ENCODE results near the gene PCSK4.

The PCSK4 gene

DNA sequence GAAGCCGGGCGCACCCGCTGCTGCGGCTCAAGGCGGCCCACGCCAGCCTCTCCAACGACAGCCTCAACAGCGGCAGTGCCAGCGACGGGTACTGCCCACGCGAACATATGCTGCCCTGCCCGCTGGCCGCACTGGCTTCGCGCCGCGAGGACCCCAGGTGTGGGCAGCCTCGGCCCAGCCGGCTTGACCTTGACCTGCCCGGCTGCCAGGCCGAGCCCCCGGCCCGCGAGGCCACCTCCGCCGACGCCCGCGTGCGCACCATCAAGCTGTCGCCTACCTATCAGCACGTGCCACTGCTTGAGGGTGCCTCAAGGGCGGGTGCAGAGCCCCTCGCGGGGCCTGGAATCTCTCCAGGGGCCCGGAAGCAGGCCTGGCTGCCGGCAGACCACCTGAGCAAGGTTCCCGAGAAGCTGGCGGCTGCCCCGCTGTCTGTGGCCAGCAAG, 24.1 kb downstream of the PCSK4 start:
- Histone ChIP-seq H3K4me3 (ENCODE audit: low read depth, low read length) (no peak overlapping the region), H3K36me3 (ENCODE audit: control insufficient read depth in 2 of 2, insufficient read depth in 1 of 2, low read length in 2 of 2) (peaks cover 0 to 10% of the 10 kb centered on the region in 2 experiments; a peak in 1 of 3 replicates), H3K27ac (ENCODE audit: extremely low read depth, low read depth, low read length) (no peak overlapping the region), H3K4me1 (ENCODE audit: control insufficient read depth, insufficient read depth, low read length) (peaks cover 9% of the 10 kb centered on the region), H3K9me3 (ENCODE audit: control insufficient read depth, insufficient read depth, low read depth, low read length) (no peaks in the 10 kb centered on the region)
- POLR2A ChIA-PET = interaction anchor here (0.6 to 1.4 kb wide), 7 partner anchors 8 to 185 kb away, joined by 3 to 5 read pairs (median 3); partner anchors contain the start of gene REEP6
- TF ChIP-seq ZNF311 (tag by site-specific recombination; IDR thresholded peaks at IDR 0.05; ENCODE audit: borderline replicate concordance) (no peak), PRDM6 (tag by site-specific recombination; IDR thresholded peaks at IDR 0.05) (no peak), ZNF18 (tag by site-specific recombination; IDR thresholded peaks at IDR 0.05) (no peak), ZNF670 (tag by site-specific recombination; IDR thresholded peaks at IDR 0.05; ENCODE audit: low read depth) (no peak), ZNF248 (tag by site-specific recombination; IDR thresholded peaks at IDR 0.05) (no peak), ZNF585B (tag by site-specific recombination; IDR thresholded peaks at IDR 0.05) (no peak), ZNF16 (tag by site-specific recombination; IDR thresholded peaks at IDR 0.05; ENCODE audit: low read depth) (no peak)
- TF ChIP-seq, protein P1, sequence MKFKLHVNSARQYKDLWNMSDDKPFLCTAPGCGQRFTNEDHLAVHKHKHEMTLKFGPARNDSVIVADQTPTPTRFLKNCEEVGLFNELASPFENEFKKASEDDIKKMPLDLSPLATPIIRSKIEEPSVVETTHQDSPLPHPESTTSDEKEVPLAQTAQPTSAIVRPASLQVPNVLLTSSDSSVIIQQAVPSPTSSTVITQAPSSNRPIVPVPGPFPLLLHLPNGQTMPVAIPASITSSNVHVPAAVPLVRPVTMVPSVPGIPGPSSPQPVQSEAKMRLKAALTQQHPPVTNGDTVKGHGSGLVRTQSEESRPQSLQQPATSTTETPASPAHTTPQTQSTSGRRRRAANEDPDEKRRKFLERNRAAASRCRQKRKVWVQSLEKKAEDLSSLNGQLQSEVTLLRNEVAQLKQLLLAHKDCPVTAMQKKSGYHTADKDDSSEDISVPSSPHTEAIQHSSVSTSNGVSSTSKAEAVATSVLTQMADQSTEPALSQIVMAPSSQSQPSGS (tag by site-specific recombination; IDR thresholded peaks at IDR 0.05; ENCODE audit: low read depth) = no peak
- CTCF ChIA-PET = interaction anchor here (0.5 to 1.5 kb wide), 11 partner anchors 9 to 696 kb away, joined by 3 to 5 read pairs (median 3); no protein-coding TSS in a partner anchor

DNA sequence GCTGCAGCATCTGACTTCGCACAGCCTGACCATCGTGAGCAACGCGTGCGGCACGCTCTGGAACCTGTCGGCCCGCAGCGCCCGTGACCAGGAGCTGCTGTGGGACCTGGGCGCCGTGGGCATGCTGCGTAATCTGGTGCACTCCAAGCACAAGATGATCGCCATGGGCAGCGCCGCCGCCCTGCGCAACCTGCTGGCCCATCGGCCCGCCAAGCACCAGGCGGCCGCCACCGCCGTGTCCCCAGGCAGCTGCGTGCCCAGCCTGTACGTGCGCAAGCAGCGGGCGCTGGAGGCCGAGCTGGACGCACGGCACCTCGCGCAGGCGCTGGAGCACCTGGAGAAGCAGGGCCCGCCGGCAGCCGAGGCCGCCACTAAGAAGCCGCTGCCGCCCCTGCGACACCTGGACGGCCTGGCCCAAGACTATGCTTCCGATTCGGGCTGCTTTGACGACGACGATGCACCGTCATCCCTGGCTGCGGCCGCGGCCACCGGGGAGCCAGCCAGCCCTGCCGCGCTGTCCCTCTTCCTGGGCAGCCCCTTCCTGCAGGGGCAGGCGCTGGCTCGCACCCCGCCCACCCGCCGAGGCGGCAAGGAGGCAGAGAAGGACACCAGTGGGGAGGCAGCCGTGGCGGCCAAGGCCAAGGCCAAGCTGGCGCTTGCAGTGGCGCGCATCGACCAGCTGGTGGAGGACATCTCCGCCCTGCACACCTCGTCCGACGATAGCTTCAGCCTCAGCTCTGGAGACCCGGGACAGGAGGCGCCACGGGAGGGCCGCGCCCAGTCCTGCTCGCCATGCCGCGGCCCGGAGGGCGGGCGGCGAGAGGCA, 24.7 kb downstream of the PCSK4 start:
- H3K4me1 ChIP-seq (ENCODE audit: control insufficient read depth, insufficient read depth, low read length) = peaks cover 4% of the 10 kb centered on the region
- CTCF ChIA-PET = interaction anchor here (0.5 to 1.5 kb wide), 10 partner anchors 8 to 696 kb away, joined by 3 to 5 read pairs (median 3); no protein-coding TSS in a partner anchor
- H3K36me3 ChIP-seq (ENCODE audit: control insufficient read depth in 2 of 2, insufficient read depth in 1 of 2, low read length in 2 of 2) = peaks cover 0 to 16% of the 10 kb centered on the region in 2 experiments; a peak in 1 of 3 replicates
- H3K4me3 ChIP-seq (ENCODE audit: low read depth, low read length) = no peak overlapping the region
- H3K27ac ChIP-seq (ENCODE audit: extremely low read depth, low read depth, low read length) = no peak overlapping the region
- TF ChIP-seq SETDB1 (IDR thresholded peaks at IDR 0.05; ENCODE audit: insufficient read length, low read length) (no peak), ZNF510 (tag by site-specific recombination; IDR thresholded peaks at IDR 0.05; ENCODE audit: insufficient replicate concordance) (no peak), KLF16 (tag by site-specific recombination; IDR thresholded peaks at IDR 0.05) (no peak), ZNF48 (tag by site-specific recombination; IDR thresholded peaks at IDR 0.05) (no peak), ZNF626 (tag by site-specific recombination; IDR thresholded peaks at IDR 0.05) (no peak), ZNF561 (tag by site-specific recombination; IDR thresholded peaks at IDR 0.05; ENCODE audit: borderline replicate concordance) (no peak), ZFHX2 (tag by site-specific recombination; conservative IDR thresholded peaks at IDR 0.05) (no peak)
- TF ChIP-seq, protein P2, sequence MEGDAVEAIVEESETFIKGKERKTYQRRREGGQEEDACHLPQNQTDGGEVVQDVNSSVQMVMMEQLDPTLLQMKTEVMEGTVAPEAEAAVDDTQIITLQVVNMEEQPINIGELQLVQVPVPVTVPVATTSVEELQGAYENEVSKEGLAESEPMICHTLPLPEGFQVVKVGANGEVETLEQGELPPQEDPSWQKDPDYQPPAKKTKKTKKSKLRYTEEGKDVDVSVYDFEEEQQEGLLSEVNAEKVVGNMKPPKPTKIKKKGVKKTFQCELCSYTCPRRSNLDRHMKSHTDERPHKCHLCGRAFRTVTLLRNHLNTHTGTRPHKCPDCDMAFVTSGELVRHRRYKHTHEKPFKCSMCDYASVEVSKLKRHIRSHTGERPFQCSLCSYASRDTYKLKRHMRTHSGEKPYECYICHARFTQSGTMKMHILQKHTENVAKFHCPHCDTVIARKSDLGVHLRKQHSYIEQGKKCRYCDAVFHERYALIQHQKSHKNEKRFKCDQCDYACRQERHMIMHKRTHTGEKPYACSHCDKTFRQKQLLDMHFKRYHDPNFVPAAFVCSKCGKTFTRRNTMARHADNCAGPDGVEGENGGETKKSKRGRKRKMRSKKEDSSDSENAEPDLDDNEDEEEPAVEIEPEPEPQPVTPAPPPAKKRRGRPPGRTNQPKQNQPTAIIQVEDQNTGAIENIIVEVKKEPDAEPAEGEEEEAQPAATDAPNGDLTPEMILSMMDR (tag by site-specific recombination; IDR thresholded peaks at IDR 0.05) = no peak
- TF ChIP-seq, protein P3, sequence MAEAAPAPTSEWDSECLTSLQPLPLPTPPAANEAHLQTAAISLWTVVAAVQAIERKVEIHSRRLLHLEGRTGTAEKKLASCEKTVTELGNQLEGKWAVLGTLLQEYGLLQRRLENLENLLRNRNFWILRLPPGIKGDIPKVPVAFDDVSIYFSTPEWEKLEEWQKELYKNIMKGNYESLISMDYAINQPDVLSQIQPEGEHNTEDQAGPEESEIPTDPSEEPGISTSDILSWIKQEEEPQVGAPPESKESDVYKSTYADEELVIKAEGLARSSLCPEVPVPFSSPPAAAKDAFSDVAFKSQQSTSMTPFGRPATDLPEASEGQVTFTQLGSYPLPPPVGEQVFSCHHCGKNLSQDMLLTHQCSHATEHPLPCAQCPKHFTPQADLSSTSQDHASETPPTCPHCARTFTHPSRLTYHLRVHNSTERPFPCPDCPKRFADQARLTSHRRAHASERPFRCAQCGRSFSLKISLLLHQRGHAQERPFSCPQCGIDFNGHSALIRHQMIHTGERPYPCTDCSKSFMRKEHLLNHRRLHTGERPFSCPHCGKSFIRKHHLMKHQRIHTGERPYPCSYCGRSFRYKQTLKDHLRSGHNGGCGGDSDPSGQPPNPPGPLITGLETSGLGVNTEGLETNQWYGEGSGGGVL (tag by site-specific recombination; IDR thresholded peaks at IDR 0.05) = no peak
- TF ChIP-seq, protein P4, sequence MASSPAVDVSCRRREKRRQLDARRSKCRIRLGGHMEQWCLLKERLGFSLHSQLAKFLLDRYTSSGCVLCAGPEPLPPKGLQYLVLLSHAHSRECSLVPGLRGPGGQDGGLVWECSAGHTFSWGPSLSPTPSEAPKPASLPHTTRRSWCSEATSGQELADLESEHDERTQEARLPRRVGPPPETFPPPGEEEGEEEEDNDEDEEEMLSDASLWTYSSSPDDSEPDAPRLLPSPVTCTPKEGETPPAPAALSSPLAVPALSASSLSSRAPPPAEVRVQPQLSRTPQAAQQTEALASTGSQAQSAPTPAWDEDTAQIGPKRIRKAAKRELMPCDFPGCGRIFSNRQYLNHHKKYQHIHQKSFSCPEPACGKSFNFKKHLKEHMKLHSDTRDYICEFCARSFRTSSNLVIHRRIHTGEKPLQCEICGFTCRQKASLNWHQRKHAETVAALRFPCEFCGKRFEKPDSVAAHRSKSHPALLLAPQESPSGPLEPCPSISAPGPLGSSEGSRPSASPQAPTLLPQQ (tag by site-specific recombination; IDR thresholded peaks at IDR 0.05) = no peak
- POLR2A ChIA-PET = interaction anchor here (0.6 to 1.4 kb wide), 6 partner anchors 9 to 185 kb away, joined by 3 to 5 read pairs (median 4); partner anchors contain the start of gene REEP6
- H3K9me3 ChIP-seq (ENCODE audit: control insufficient read depth, insufficient read depth, low read depth, low read length) = no peaks in the 10 kb centered on the region

Data from HEK293 (cell line).